ENCODE results near the gene GPR25.
A peak's percentile ranks its signal among the peaks of the same experiment; 100 is the strongest.

Gene GPR25

GRCh38 chr1:200892546-200892945, 19.8 kb downstream of the GPR25 start:
- no peak for DNase-seq (ENCODE audit: extremely low spot score, insufficient read length, low read depth)
- FAIRE-seq, result no peak

GRCh38 chr1:200892958-200893357, 20.2 kb downstream of the GPR25 start:
- DNase-seq (ENCODE audit: extremely low spot score, insufficient read length, low read depth), result no peak
- FAIRE-seq, result peak; percentile 79

- no peak for DNase-seq (ENCODE audit: extremely low spot score, insufficient read length, low read depth)
- no peak for FAIRE-seq
Measured at GRCh38 chr1:200893411-200893901, 20.7 kb downstream of the GPR25 start.

- FAIRE-seq, result peak; percentile 9
- no peak for DNase-seq (ENCODE audit: extremely low spot score, insufficient read length, low read depth)
Measured at GRCh38 chr1:200894712-200895442, 22.1 kb downstream of the GPR25 start, which contains the start of gene INAVA. Gene INAVA (plus strand): TSS chr1:200894900. CDS start chr1:200898401, 3,501 bp downstream.

- no peak for DNase-seq (ENCODE audit: extremely low spot score, insufficient read length, low read depth)
- FAIRE-seq, result no peak
Measured at GRCh38 chr1:200895443-200895789, 22.6 kb downstream of the GPR25 start.

GRCh38 chr1:200895801-200896530, 23.2 kb downstream of the GPR25 start:
- FAIRE-seq (peak; percentile 96), DNase-seq (ENCODE audit: extremely low spot score, insufficient read length, low read depth) (no peak)

GRCh38 chr1:200896531-200897196, 23.9 kb downstream of the GPR25 start:
- peak; percentile 62 for FAIRE-seq

GRCh38 chr1:200897259-200897658, 24.5 kb downstream of the GPR25 start:
- DNase-seq (ENCODE audit: extremely low spot score, insufficient read length, low read depth) (no peak), FAIRE-seq (no peak)

More at GRCh38 chr1:200896531-200897196, 23.9 kb downstream of the GPR25 start:
- no peak for DNase-seq (ENCODE audit: extremely low spot score, insufficient read length, low read depth)

- DNase-seq (ENCODE audit: extremely low spot score, insufficient read length, low read depth), result no peak
- FAIRE-seq, result no peak
Measured at GRCh38 chr1:200899015-200899386, 26.2 kb downstream of the GPR25 start.

- DNase-seq (ENCODE audit: extremely low spot score, insufficient read length, low read depth), result no peak
- no peak for FAIRE-seq
Measured at GRCh38 chr1:200899451-200899915, 26.7 kb downstream of the GPR25 start.

- no peak for FAIRE-seq
Measured at GRCh38 chr1:200899954-200900867, 27.4 kb downstream of the GPR25 start.

GRCh38 chr1:200900877-200901276, 28.1 kb downstream of the GPR25 start:
- DNase-seq (ENCODE audit: extremely low spot score, insufficient read length, low read depth) (no peak), FAIRE-seq (no peak)

More at GRCh38 chr1:200899954-200900867, 27.4 kb downstream of the GPR25 start:
- DNase-seq (ENCODE audit: extremely low spot score, insufficient read length, low read depth), result no peak

- no peak for DNase-seq (ENCODE audit: extremely low spot score, insufficient read length, low read depth)
Measured at GRCh38 chr1:200901350-200901749, 28.6 kb downstream of the GPR25 start.

GRCh38 chr1:200901796-200902444, 29.1 kb downstream of the GPR25 start:
- FAIRE-seq, result no peak
- DNase-seq (ENCODE audit: extremely low spot score, insufficient read length, low read depth), result no peak

More at GRCh38 chr1:200901350-200901749, 28.6 kb downstream of the GPR25 start:
- FAIRE-seq, result no peak

GRCh38 chr1:200903793-200904192, 31.0 kb downstream of the GPR25 start:
- no peak for DNase-seq (ENCODE audit: extremely low spot score, insufficient read length, low read depth)
- no peak for FAIRE-seq

- FAIRE-seq, result no peak
- no peak for DNase-seq (ENCODE audit: extremely low spot score, insufficient read length, low read depth)
Measured at GRCh38 chr1:200904772-200905171, 32.0 kb downstream of the GPR25 start.

- FAIRE-seq (peak; percentile 90), DNase-seq (ENCODE audit: extremely low spot score, insufficient read length, low read depth) (no peak)
Measured at GRCh38 chr1:200905411-200906052, 32.8 kb downstream of the GPR25 start.

GRCh38 chr1:200906491-200906890, 33.7 kb downstream of the GPR25 start:
- FAIRE-seq (no peak), DNase-seq (ENCODE audit: extremely low spot score, insufficient read length, low read depth) (no peak)
